HG02571 (cell line): ENCODE measurements around the gene NRIP3.
"Not testable (repeated sequence)": the region's sequence is repeated elsewhere in the genome, so short reads cannot be mapped to it uniquely, and the experiment has no call there.

ENCODE experiments used
- ATAC-seq: cut with Tn5 transposase; IDR thresholded peaks from one replicate; pipeline ENCODE4 v1.9.1; 2021; ENCODE audit warnings: mild to moderate bottlenecking, moderate library complexity; ENCODE audit not compliant: unreplicated experiment

The NRIP3 gene

DNA sequence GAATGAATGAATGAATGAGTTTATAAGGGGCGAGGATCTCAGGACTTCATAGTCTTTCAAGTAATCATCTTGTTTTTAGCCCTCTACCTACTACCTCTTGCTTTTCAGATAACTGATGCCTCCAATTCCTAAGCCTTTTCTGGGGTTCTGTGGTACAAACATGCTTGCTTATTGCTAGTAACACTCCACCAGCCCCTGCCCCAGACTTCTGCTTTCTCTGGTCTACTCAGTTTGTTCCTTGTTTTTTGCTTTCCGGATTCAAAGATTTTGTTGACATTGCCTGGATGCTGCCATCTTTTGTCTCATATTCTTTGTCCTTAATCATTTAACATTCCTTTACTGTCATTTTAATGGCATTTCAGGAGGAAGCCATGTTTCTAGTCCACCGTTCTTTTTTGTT, 30.7 kb downstream of the NRIP3 start:
- no peak for ATAC-seq

DNA sequence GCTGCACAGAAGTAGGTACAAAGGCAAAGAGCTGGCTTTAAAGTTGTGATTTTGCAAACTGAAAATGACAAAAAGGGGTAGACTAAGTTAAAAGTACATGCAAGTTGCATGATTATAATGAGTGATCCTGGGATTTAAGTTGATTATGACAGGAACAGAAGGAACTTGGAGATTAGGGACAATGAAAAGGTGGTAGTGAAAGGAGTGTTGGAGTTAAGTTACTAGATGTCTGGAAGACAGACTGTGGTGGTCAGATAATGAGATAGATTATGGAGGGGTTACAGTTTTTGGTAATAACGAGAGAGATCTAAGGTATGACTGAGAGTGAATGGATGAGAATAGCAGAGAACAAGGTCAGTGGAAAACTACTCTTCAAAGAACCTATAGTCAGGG, 31.9 kb downstream of the NRIP3 start:
- no peak for ATAC-seq

DNA sequence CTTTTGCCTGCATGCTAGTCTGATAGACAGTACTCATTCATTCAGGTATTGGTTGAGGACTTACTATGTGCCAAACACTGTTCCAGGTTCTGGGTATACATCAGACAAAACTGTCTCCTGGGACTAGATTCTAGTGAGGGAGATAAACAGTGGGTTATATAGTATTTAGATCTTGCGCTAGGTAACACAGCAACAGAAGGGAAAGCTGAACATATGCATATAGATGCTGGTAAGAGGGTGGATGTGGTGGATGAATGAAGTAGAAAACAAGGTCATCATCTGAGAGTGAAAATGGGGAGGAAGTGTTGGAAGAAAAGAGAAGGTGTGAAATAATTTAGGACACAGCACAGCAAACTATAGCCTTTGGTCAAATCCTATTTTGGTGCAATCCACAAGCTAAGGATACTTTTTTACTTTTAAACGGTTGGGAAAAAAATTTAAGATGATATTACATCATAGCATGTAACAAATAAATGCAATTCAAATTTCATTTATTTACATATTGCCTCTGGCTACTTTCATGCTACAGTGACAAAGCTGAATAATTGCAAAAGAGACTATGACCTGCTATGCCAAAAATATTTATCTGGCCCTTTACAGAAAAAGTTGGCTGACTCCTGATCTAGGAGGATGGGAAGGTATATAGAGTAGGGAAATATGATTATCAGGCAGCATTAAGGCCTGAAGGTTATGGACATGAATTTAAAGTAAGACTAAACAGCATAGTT, 32.4 kb downstream of the NRIP3 start:
- ATAC-seq = no peak

DNA sequence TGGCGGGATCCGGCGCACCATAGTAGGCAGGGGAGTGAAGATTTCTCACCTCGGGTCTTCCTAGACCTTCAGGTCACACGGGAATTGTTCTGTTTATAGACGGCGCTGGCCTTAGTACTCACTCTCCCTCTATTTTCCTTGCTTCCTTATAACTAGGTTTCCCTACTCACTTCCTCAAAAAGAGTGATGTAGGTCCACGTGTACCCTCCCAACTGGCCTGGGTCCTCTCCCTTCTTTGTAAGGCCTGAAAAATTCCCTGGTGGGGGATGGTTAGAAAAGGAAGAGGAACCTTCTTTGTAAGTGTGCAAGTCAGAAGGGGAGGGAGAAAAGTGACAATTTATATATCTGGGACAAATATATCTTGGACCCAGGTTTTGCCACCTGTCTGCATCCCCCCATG, 36.6 kb downstream of the NRIP3 start:
- ATAC-seq = no peak

DNA sequence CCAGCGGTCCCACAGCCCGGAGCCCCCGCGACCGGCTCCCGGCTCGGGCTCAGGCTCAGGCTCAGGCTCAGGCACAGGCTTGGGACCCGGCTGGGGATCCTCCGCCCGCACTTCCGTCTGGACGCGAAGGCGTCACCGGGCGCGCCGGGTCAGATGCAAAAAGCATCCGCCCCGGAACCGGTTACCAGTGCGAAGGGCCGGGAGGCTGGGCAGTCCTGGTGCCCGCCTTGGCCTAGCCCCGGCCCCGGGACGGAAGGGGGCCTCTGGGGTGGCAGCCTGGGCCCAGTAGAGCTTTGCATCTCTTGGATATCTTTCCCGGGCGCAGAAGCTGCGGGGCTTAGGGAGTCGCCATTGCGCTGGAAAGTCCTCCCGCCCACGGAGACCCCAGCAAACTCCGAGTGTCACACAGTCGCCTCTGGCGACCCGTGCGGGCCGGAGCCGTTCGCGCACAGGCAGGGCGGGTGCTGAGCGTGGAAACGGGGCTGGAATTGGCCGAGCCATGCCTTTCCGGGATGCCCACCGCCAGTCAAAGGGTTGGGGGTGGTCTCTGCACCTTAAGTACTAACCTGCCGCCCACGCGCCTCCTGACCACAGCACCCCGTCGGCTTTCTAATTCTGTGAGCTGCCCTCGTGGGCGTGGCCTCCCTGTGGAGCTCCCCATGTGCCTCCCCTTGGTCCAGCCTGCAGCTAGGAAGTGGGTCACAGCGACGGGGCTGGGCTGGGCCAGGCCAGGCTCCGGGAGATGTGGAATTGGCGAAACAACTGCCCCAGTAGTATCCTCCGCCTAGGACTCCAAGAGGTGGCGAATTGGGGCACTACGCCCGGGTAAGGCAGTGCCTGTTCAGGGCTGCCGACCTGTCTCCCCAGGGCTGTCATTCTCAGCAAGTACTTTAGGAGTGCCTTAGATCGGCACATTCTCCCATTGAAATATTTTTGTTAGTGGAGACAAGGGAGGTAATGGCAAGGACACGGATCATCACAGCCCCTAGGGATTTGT, 39.2 kb downstream of the NRIP3 start, which contains the start of gene TMEM9B:
Gene TMEM9B (minus strand): TSS at position 119 of the 997 bp plus-strand sequence. CDS start 129 bp downstream, outside the sequence.
- peak; percentile 79 for ATAC-seq

DNA sequence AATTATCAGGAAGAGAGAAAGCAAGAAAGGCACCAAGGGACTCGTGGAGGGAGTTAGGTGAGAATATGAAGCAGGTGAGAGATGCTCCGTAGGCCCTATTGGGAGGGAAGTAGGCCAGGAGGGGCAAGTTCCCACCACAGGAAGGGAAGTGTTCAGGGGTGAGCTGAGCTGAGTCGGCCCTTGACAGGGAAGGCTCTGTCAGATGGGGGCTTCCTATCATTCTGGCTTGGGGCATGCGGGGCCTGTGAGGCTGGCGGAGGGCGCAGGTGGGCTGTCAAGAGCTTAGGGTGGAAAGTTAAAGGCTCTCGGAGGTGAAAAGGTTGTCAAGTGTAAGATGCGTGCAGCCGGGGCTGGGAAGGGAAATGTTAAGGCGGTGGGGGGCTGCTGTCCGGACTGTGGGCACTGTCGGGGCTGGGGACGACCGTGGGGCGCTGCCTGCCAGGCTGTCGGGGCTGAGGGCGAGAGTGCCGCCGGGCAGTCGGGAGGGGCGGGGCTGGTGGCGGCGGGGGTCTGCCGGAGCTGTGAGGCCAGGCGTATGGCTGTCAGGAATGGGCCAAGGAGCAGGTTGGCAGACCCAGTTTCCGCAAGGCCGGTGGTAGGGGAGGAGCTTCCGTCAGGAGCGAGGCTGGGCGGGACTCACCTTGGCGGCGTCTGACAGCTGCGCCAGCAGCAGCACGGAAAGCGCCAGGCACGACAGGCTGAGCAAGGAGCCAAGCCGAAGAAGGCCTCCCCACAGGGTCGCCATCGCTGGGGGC, 40.1 kb downstream of the NRIP3 start:
- peak; percentile 73 for ATAC-seq

DNA sequence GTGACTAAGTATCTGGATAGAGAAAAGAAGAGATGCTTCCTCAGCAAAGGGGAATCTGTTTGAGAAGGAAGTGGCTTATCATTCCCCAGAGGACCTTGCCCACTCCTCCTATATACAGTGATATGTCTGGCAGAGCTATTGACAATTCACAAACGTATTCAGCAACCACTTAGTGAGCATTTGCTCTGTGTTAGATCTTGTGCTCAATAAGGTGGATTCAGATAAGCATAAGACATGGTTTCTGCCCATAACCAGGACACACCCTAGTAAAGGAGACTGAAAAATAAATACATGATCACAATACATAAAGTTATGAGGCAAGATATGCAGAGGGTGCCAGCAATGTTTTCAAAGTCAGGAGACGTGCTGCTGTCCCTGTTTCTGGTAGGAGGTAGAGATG, 41.0 kb downstream of the NRIP3 start:
- no peak for ATAC-seq

DNA sequence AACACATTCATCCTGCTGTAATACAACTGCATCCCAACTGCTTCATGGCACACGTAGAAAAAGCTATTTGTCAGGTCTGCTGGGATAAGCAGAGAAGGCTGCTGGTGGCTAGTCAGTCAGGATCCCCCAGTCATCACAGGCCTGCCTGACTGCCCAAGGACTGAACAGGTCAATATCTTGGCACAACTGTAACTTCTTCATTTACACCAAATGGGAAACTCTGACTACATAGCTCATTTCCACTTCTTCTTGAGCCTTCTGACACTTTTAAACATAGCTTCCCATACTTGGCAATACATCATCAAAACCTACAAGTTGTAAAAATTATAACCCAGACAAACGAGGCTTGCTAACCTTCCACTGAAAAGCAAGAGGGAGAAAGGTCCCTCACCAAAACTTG, 42.4 kb downstream of the NRIP3 start:
- ATAC-seq = no peak

DNA sequence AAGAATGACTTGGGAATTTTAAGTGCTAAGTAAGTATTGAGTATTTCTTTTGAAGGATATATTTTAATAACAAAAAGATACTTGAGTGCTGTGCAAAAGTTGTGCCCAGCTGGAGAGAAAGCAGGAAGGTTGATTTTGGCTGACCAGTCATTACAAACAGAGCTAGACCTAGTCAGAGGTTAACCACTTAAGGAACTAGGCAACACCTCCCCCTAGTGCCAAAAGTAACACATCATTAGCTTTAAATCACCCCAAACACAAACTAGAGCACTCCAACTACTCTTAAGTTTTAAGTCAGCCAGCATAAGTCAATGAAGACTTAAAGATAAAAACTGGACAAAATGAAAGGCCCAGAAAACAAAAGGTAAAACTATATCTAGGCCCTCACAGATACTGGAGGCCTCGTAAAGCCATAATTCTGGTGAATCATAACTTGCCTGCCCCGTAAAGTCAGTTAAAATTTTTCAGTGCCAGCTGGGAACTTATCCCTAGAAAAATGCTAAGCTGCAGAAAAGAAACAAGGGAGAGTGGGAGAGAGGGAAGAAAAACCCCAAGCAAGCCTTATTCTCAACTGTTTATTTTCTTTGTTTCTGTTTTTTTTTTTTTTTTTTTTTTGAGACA, 44.1 kb downstream of the NRIP3 start:
- ATAC-seq = no peak

DNA sequence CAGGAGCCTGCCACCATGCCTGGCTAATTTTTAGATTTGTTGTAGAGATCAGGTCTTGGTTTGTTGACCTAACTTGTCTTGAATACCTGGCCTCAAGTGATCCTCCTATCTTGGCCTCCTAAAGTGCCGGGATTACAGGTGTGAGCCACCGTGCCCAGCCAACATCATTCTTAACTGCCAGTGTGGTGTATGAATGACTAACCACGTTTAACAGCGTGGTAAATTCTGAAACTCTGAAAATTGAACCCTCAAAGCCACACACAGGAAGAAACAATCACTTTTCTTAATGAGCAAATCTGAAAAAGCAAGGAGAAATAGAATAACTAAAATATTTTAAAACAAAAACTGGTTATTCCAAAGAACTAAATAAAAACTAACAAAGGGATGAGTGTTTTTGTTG, 46.9 kb downstream of the NRIP3 start:
- ATAC-seq = no peak

DNA sequence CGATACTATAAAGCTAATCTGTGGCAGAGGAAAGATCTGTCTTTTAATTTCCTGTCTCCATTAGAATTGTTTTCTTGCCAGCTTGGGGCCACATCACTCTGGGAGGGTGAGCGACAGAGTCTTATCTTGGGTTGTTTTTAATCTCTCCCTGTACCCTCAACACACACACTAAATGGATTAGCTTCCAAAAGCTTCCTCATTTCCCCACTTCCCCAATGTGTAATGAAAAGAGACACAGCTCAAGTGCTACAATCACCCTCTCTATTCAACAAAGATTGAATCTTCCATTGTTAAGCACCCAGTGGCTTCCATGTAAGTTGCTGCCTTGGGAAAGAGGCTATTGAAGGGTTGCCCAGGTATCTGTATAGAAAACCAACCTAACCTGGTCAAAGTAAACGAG, 54.9 kb downstream of the NRIP3 start:
- no peak for ATAC-seq

DNA sequence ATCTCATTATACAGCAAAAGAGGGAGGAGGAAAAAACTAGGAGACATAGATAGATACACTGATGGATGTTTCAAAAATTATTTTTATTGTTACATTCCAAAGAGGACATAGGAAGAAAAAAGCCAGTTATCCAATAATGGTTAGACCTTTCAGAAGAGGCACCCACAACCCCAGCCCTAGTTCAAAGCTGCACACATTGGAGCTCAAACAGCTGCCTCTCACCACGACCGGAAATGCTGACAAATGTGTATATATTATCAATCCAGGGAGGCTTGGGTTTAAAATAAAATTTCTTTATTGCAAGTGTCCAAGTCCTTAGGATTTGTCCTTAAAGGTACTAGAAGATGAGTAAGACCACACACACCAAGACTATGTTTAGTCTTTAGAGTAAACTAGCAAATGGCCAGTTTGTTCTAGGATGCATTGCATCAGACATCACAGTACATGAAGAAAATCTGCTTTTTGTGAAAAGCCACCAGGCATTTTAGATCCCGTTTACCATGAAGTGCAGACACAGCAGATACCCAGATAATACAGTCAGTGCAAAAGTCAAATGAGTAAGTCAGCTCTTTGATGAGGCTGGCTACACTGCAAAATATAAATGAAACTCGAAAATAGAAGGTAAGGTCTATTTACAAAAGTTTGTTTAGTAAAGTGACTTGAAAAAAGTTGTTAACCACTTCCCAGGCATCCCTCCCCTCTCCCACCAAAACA, 56.4 kb downstream of the NRIP3 start:
- no peak for ATAC-seq

DNA sequence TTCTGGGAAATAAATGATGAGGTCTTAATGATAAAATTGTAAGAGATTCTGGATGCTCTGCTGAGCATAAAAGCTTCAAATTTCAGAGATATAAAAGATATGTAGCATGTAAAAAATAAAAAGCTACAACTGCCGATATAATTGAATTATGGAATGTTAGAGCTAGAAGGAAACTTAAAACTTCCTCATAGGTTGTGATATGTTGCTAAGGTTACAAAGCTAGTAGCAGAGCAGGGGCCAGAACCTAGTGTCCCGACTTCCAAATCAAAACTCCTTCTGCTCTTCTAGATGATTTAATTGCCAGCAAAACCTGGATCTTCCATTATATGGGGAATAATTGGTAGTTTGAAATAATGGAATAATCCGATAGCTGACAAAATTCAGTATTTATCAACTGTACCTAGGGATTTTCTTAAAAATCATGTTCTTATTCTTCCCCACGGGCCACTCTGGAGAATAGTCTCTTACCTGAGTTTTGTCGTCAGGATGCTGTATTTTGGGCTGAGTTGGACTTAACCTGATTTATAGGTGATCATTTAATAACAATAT, 61.2 kb downstream of the NRIP3 start, which contains the start of gene ASCL3:
Gene ASCL3 (minus strand): TSS at position 499 of the 549 bp plus-strand sequence. CDS start 4,855 bp downstream, outside the sequence.
- no peak for ATAC-seq

DNA sequence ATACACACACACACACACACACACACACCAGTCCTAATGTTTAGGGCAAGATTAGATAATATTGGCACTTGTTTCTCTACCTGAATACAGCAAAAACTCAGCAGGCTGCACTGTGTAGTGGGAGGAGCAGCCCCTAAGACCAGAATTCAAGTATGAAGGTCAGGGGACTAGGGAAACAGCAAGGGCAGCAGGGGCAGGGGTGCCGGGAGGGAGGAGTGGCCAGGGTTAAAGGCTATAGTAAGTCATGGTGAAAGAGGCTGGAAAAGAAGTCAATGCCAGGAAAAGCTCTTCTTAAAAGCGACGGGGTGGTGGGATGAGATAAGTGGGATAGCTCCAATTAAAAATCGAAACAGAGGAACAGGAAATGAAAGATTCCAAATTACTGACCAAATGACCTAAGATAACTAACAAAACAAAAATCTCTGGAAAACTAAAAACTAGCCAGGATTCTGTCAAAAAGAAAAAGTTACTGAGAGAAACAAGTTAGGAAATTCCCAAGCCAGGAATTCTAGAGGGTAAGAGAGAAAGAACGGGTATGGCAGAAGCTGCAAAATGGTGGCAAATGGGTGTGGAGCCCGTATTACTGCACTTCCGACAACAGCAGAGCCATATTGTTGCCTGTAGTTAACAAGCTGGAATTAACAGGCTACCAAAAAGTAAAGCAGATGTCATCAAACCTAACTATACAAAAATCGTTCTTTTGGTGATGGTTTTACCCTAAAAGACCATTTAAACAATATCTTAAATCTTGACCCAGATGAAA, 62.3 kb downstream of the NRIP3 start:
- no peak for ATAC-seq

DNA sequence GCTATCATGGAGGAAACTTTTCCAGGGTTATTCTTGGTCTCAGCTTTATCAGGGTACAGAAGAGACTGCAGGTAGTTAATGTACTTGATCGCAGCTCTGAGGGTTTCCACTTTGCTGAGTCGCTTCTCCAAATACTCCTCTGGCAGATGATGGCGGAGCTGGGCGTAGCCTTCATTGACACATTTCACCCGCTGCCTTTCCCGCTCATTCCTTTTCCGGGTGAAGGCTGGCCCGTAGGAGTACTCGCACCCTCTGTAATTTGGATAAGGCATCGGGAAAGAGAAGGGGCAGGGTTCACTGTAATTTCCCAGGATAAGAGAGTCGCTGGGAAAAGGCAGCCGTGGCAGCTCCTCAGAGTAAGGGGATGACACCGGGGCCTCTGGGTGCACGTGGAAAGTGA, 66.1 kb downstream of the NRIP3 start:
- no peak for ATAC-seq

DNA sequence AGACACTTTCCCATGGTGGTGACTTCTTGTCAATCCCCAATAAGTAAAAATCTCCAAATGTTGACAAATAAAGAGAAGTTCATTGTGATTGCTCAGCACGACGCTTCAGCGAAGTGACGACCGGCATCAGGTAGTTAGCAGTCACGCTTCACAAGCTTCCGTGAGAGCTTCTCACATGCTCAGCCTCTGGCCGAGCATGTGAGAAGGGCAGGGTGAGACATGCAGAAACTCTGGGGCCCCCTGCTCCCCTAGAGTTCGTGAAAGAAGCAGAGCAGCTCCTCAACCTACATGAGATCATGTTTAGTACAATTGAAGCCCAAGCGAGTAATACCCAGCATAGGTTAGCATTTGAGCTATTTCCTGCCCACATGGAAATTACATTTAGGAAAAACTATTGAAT, 66.6 kb downstream of the NRIP3 start:
- no peak for ATAC-seq

DNA sequence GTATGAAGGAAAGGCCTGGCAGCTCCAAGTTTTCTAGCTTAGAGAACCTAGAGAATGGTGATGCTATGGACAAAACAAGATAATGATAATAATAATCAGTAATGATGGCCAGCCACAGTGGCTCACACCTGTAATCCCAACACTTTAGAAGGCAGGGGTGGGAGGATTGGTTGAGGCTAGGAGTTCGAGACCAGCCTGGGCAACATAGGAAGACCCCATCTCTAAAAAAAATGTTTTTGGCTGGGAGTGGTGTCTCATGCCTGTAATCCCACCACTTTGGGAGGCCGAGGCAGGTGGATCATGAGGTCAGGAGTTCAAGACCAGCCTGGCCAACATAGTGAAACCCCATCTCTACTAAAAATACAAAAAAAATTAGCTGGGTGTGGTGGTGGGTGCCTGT, 68.0 kb downstream of the NRIP3 start:
- not testable (repeated sequence) for ATAC-seq

DNA sequence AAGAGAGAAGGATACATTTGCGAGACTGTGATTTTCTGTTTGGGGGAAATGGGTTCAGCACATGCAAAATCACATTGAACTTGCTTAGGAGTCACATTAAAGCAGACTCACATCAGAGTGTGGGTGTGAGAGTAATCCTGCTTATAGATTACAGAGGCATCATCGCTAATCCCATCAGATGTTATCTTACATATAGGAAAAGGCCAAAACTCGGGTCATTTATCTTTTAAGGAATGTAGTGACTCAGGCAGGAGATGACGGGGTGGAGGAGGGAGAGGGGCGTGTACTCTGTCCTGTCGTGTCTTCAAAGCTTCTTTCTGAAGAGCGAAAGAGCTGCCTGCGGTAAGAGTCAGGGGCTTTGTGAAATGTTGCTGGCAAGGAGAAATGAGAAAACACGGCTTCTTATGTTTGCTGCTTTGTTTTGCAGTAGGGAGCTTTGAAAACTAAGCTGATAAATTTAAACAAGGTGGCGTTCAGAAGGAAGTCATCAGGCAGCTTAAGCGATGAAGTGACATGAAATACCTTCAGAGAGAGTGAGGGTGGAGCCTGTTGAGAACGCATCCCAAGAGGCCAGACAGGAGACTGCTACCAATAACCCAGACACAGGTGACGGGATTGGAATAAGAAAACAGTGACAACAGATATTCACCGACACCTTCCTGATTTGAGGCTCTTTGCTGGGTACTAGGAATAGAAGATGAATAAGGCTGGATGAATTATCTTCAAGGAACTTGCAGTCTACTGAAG, 68.9 kb downstream of the NRIP3 start:
- ATAC-seq = no peak
